Head of caudate nucleus (tissue), 42 donors: ENCODE results near the gene PFDN1.

Source experiments
- DNase-seq, 42 donors: peaks; one replicate each; pipeline versions ENCODE4 v3.0.0 to v3.0.0-alpha.2; 2020 to 2021; ENCODE audit warnings: mixed read lengths in 7 of 42
- intact Hi-C: fragments of 100-400 bp; cut with DNase I; formaldehyde crosslinking; loops from one replicate; pipeline ENCODE4 v1.15.0; 2022

The PFDN1 gene

GRCh38 chr5:140305471-140305870, 2.6 kb upstream of the PFDN1 start:
- intact Hi-C loops: loop anchor here (10.0 kb wide), 1 partner anchor 61 kb away; no protein-coding TSS in a partner anchor

DNA sequence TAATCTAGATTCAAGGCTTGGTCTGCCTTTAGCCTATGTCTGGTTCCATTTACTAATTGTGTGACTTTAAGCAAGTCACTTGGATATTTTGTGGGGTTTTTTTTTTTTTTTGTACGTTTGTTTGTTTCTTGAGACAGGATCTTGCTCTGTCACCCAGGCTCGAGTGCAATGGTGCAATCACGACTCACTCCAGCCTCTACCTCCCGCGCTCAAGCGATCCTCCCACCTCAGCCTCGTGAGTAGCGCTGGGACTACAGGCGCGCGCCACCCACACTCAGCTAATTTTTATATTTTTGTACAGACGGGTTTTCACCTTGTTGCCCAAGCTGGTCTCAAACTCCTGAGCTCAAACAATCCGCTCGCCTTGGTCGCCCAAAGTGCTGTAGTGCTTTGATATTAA, 1.1 kb upstream of the PFDN1 start:
- peak in 26 of 42 donors; percentile 17 to 71 (median 31) for DNase-seq
- intact Hi-C loops: loop anchor here (5.0 to 10.0 kb wide), 2 partner anchors 43 to 59 kb away; partner anchors contain the start of gene HBEGF

More at GRCh38 chr5:140305471-140305870, 2.6 kb upstream of the PFDN1 start:
- no peak for DNase-seq

GRCh38 chr5:140301136-140301535, 1.8 kb downstream of the PFDN1 start:
- no peak for DNase-seq
- intact Hi-C loops: loop anchor here (5.0 to 10.0 kb wide), 2 partner anchors 46 to 56 kb away; partner anchors contain the start of gene HBEGF

- intact Hi-C loops: no loop called here
These were observed 3.8 kb downstream of the PFDN1 start for GRCh38 chr5:140299056-140299455.

GRCh38 chr5:140298183-140298601, 4.7 kb downstream of the PFDN1 start:
- no peak for DNase-seq
- intact Hi-C loops: no loop called here

More at GRCh38 chr5:140299056-140299455, 3.8 kb downstream of the PFDN1 start:
- DNase-seq: no peak

DNA sequence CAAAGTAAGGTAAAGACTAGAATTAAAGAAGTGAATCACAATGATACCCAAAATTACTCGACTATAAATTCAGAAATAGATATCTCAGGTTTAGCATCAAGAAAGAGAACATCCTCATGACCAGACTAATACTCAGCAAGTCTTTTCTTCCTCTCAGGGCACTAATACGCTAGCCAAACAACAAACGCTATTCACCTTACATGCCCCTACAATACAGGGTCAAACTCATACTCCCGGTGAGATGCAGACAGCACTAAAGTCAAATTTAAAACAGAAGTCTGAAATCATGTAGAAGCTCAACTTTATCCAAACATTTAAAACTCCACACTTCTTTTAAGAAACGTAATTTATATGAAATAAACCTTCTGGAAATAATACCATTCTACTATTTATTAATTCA, 5.6 kb downstream of the PFDN1 start:
- intact Hi-C loops: no loop called here
- no peak for DNase-seq

- DNase-seq: no peak
- intact Hi-C loops: no loop called here
These were observed 6.6 kb downstream of the PFDN1 start for GRCh38 chr5:140296289-140296688.

DNA sequence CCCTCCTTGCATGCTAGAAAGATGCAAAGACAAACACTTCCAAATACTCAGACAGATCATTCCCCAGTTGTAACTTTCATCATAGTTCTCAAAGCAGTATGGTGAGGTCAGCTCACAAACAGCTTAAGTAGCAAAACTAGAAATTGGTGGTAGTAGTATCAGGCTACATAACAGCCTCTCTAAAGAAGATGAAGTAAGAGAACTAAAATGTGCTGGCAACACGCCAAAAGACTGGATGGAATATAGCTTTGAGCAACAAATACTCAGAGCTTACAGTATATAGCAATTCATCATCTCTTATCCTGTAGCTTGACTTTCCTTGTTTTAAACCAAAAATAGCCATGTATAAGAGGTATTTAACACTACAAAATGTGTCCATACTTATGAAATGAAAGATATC, 7.5 kb downstream of the PFDN1 start:
- DNase-seq: peak in 4 of 42 donors; percentile 21 to 73 (median 36)
- intact Hi-C loops: no loop called here

DNA sequence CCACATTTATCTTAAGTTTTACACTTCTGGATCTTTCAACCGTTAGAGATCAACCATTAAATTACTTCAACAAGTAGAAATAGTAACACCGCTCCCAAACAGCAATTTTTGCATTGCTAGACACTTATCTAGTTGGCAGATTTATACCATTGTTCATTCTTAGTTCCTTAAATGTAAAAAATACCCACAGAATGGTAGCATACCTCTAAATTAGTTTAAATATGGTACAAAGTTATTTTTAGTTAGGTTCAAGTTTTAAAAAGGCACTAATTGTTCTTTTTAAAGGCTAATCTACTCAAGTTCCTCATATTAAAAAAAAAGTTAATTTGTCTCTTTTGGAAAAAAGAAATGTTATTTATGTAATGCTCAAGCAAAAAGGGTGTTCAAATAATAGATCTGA, 8.1 kb downstream of the PFDN1 start:
- intact Hi-C loops: no loop called here
- no peak for DNase-seq

GRCh38 chr5:140293849-140294100, 9.1 kb downstream of the PFDN1 start:
- DNase-seq: no peak
- intact Hi-C loops: no loop called here

- DNase-seq: no peak
- intact Hi-C loops: no loop called here
These were observed 9.6 kb downstream of the PFDN1 start for GRCh38 chr5:140293091-140293848.

DNA sequence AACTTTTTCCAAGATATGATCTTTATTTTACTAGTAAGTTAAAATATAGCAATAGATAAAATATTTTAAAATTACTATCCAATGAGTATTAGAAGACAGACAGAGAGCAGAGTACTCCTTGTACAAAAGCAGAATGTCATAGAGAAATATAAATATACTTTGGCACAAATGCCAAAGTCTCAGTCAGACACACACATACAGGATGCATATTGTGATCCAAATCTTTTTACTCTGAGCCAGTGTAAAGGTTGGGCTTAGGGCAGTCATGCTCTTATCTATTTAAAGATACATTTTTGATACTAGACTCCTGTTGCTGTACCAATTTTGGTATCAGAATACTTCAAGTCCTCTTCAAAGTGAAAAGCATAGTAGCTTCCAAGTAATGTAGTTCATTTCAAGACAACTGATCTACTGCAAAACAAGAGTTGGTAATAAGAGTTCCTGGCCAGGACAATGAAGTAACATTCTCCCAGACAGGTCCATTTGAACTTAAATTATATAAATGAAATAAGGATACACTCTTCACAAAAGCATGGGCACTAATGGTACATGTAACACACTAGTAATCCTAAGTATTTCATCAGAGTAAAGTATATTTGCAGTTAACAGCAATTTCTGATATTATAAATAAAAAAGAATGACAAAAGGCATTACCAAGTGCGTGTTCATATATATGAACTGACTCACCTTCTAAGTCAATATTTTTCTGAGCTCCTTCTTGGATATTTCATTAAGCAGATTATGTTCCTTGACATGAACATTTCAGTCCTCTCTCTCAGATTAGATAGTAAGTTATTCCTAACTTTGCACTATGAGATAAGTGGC, 10.5 kb downstream of the PFDN1 start:
- intact Hi-C loops: no loop called here
- DNase-seq: no peak

GRCh38 chr5:140287801-140288521, 14.9 kb downstream of the PFDN1 start:
- intact Hi-C loops: no loop called here
- no peak for DNase-seq

DNA sequence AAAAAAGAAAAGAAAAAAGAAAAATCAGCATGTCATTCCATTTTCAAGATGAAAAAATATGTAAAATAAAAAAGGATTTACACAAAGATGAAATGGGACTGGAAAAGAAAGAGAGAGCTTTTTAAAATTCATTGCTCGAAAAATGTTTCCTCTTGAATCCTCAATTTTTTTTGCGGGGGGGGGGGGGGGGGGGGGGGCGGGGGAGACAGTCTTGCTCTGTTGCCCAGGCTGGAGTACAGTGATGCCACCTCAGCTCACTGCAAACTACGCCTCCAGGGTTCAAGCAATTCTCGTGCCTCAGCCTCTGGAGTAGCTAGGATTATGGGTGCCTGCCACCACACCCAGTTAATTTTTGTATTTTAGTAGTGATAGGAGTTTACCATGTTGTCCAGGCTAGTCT, 16.5 kb downstream of the PFDN1 start:
- intact Hi-C loops: no loop called here
- no peak for DNase-seq

DNA sequence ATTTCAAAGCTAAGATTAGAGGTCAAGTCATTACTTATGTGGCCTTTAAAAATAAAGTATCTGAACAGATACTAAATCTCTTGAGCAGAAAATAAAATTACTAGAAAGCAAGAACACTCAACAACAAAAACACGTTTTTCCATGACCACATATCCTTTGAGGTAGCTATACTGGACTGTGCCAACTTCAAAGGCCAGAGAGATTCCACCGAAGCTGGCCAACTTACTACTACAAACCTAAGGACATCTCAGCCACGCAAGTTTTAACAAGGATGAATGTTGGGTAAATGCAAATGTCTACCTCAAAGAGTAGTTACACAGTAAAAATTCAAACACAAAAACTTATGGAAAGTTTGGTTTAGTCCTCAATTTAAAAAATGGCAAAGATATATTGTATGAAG, 18.9 kb downstream of the PFDN1 start:
- no peak for DNase-seq
- intact Hi-C loops: no loop called here

DNA sequence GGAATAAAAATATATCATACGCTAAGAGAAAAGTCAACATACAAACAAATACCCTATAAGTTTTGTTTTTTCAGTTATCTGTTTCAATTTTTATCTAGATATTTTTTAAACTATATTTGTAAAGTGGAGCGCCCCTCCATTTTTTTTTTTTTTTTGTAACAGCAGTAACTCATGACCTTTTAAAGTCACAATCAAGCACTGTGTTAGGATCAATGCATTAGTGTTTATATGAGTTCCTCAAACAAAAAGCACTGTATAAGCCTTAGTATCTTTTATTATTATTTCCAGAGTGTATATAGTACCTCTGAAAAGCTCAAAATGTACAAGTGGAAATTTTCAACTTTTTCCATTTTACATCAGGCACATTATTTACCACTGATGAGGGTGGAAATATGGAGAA, 20.6 kb downstream of the PFDN1 start:
- DNase-seq: no peak
- intact Hi-C loops: no loop called here

DNA sequence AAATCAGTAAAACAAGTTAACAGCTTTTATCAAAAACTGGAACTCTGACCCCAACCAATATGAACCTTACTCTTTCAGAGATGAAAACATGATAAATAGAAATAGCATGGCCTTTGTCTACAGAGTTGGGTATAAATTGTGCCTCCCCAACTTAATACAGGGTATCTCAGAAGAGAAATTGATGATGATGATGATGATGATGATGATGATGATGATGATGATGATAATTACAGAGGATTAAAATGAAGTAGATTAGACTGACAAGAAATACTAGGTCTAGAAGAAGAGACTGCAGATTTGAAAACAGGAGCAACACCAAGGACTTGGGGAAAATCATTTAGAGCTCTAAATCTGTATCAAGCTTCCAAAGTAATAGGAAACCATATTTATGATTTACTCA, 27.1 kb downstream of the PFDN1 start:
- no peak for DNase-seq
- intact Hi-C loops: no loop called here

DNA sequence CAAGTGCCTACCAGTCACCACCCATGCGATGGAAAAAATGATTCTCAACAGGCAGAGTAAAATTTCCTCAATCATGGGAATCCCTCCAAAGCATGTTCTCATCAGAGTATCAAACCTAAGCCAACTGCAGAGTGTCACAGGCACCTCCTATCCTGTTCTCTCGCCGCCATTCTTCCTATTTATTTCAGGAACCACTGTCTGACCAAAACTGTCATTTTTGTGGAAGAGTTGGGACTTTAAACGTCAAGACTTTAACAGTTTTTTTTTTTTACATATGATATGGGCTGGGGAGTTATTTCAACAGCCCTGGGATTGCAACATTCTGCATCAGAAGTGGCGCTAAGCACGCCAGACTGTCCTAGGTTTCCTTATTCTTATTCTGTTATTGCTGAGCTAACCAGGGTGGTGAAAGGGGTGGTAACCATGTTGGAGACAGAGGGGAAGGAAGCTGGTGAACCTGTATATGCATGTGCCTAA, 29.5 kb downstream of the PFDN1 start:
- intact Hi-C loops: no loop called here
- no peak for DNase-seq

DNA sequence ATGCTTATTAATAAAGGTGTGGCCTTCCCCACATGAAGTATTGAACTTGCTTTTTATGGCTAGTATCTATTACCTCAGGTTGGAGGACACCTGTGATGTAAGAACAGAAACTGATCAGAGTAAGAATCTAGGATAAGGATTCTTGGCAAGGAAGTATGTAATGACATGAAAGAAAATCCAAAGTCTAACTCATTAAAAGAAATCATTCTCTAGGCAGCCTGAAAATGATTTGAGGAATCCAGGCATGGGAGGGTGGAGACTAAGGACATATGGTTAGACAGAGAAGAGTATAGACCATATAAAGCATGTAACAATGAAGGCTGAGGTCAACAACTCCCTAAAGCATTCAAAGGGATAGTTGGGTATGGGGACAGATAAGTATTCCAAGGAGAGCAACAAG, 32.9 kb downstream of the PFDN1 start:
- intact Hi-C loops: no loop called here
- no peak for DNase-seq

DNA sequence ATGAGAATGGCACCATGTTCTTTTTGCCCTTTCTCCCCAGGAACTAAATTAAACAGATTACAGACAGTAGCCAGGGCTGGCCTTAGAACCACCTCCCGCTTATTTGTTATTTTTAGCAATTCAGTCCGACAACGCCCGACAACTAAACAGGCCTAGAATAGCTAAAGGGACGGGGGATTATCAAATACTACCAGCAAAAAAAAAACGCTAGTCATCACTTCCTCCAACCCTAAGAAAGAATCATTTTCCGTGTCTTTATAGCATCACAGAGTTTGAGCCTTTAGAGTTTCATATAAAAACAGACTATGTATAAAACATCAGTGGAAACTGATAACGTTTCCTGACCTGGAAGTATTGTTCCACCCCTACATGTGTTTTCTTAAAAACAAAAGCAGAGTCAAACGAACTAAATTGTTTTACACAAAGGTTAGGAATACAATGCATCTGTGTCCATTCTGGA, 35.3 kb downstream of the PFDN1 start:
- no peak for DNase-seq
- intact Hi-C loops: no loop called here
